Measurements from ENCODE around the gene FAF1. TPM values are rescaled to one million over a fixed set of nuclear protein-coding genes. Genes with fewer than 3 reads are reported as not detected.

FAF1 gene
- total and polyA plus RNA-seq, 7 donors = 27.5 to 59.3 (median 53.9) TPM

- Histone ChIP-seq H3K4me3 (no peak overlapping the region), H3K36me3 (no peaks in the 10 kb centered on the region), H3K9me3 (peaks cover 0 to 7% (median 3%) of the 10 kb centered on the region in 4 donors), H3K4me1 (no peaks in the 10 kb centered on the region), H3K27ac (no peak overlapping the region), H3K27me3 (peaks cover 0 to 7% (median 0%) of the 10 kb centered on the region in 3 donors)
- intact Hi-C loops (cut with DNase I) = no loop called here
- TF ChIP-seq POLR2A (IDR thresholded peaks at IDR 0.05) = no peak
- no peak for TF ChIP-seq POLR2AphosphoS5 (IDR thresholded peaks at IDR 0.05)
- TF ChIP-seq CTCF (IDR thresholded peaks at IDR 0.05) = no peak
- no peak for TF ChIP-seq EP300 (IDR thresholded peaks at IDR 0.05)
- no peak for DNase-seq
- 61 to 69% methylated on average over 2 of the region's 2 CpGs for WGBS, 2 donors
Observed at GRCh38 chr1:50393522-50394120, 566.4 kb downstream of the FAF1 start.

Small RNAs within 50 kb of the gene (small RNA-seq; reads per million reads assigned to genes)
- gene RNU6-1026P = 0 reads per million in 3 donors

Other genes starting within 250 kb of the FAF1 start
- gene CDKN2C, start 10.0 kb upstream of the FAF1 start, total RNA-seq = 10 to 100 TPM; 25.8 to 31.7 (median 29.6) TPM
- gene CDKN2C, start 10.0 kb upstream of the FAF1 start, polyA plus RNA-seq = 10 to 100 TPM; 10.9 to 13.5 (median 12.0) TPM
- not detected for gene C1orf185, start 142.0 kb upstream of the FAF1 start, total RNA-seq
- gene C1orf185, start 142.0 kb upstream of the FAF1 start, polyA plus RNA-seq = not detected